Measurements from ENCODE around the gene ALG12.

The ALG12 gene

DNA sequence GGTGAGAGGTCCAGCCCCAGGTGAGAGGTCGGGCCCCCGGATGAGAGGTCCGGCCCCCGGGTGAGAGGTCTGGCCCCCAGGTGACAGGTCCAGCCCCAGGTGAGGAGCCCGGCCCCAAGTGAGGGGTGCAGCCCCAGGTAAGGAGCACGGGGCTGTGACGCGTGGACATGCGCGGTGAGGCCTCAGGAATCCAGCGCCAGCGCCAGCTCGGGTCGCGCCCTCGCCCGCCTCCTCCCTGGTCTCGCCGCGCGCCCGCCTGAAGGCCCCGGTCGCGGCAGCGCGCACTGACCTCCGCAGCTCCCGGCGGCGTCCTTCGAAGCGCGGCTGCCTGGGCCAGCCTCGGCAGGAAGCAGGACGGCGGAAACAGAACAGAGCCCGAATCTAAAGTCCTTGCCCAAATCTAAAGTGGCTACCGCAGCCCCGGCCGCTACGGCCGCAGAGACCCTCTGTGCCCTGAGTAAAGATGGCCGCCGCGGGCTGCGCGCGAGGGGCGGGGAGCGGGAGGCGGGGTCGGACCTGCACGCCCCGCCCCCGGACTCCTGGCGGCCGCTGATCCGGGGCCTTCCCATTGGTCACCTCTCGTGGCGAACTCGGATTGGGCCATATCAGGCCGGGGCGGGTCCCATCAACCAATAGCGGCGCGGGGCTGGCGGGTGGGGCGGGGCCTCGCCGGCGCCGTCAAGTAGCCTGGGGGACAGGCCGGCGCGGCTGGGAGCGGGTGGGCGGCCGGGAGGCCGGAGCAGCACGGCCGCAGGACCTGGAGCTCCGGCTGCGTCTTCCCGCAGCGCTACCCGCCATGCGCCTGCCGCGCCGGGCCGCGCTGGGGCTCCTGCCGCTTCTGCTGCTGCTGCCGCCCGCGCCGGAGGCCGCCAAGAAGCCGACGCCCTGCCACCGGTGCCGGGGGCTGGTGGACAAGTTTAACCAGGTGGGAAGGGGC, at the start of gene ALG12, which contains the start of gene CRELD2:
ALG12 (minus strand) TSS at position 465 of the 937 bp plus-strand sequence. CDS start 4,673 bp downstream, outside the sequence.
CRELD2 (plus strand) TSS at position 661 of the 937 bp plus-strand sequence; CDS start at position 797, 136 bp downstream.
- peak; percentile 95 for DNase-seq

DNA sequence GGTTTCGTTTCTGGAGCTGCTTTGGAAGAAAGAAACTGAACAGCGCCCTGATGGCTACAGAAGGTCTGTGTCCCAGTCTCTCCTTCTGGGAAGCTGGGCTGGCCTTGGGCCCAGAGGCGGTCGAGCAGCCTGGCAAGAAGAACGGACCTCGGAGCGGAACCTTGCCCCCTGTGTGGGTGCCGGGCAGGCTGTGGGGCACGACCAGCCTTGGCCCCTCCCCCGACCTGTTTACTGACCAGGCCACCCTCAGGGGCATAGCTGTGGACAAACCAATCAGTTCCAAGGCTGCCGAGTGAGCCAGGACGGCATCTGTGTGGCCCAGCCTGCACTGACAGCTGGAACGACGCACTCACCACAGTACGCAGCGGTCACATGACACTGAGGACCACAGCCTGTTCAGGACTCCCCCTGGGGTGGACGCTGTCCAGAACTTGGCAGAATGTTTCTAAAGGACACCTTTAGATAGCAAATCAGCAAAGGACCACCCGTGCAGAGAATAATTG, 49.5 kb upstream of the ALG12 start:
- no peak for DNase-seq

DNA sequence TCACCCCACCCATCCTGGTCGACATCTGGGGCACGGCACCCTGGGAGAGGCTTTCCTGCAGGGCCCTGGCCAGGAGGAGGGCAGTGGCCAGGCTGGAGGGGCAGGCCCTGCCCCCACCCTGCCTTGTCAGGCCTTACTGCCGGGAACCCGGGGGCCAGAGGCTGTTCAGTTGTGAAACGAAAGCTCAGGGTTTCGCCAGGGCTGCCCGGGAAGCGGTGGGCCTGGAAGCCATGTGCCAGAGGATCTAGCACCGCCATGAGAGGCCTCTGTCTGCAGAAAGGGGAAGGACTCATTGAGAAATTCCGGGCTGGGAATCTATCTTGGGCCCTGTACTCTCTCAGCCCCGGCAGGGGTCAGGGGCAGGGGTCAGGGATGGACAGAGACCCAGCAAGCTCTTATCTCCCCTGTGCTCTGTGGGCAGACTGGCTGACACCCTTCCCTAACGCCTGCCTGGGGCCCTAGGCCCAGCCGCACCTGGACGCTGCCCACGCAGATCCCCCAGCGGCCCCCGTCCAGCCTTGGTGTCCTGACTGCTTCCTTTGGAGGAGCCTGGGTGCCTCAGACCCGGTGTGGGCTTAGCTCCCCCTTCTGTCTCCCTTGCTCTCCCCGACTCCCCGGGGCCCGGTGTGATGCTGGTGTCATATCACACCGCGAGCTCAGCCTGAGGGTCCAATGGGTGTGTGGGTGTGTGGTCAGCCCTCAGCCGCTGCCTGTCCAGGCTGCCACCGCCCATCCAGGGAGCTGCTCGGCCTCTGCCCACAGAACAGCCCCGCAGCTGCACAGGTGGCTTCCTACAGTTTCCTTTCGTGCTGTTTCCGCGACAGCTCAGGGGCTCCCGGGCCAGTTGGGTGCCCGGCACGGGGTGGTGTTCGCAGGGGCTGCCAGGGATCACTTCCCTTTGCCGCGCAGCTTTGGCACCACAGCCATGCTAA, 48.8 kb upstream of the ALG12 start:
- DNase-seq: peak; percentile 52

DNA sequence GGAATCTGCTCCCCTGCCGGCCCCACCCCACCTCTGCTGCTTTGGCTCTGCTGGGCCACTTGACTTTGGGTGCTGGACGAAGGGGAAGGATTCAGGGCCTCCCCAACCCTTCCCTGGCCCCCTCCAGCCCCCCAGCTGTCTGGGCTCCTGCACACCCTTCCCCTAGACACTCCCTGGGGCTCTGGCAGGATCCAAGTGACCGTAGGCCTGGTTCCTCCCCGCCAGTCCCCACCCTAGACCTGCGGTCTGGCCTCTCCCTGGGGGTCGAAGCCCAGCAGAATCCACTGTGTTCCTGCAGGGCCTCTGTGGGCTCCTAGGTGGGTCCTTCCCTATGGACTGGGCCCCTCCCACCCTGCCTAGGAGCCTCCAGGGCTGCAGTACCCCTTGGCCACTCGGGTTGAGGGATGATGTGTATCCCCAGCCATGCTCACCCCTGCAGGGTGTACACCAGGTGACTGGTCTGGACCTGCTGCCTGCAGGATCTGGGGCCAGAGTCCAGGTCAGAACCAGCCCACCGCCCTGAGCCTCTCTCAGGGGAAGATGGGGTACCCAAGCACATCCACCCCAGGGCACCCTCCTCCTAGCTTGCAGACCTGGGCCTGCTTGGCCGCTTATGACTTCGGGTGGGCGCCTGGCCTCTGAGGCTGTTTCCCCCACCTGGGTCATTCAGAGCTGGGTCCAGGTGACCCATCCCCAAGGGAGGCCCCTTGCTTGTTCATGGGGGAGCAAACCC, 48.0 kb upstream of the ALG12 start:
- no peak for DNase-seq

DNA sequence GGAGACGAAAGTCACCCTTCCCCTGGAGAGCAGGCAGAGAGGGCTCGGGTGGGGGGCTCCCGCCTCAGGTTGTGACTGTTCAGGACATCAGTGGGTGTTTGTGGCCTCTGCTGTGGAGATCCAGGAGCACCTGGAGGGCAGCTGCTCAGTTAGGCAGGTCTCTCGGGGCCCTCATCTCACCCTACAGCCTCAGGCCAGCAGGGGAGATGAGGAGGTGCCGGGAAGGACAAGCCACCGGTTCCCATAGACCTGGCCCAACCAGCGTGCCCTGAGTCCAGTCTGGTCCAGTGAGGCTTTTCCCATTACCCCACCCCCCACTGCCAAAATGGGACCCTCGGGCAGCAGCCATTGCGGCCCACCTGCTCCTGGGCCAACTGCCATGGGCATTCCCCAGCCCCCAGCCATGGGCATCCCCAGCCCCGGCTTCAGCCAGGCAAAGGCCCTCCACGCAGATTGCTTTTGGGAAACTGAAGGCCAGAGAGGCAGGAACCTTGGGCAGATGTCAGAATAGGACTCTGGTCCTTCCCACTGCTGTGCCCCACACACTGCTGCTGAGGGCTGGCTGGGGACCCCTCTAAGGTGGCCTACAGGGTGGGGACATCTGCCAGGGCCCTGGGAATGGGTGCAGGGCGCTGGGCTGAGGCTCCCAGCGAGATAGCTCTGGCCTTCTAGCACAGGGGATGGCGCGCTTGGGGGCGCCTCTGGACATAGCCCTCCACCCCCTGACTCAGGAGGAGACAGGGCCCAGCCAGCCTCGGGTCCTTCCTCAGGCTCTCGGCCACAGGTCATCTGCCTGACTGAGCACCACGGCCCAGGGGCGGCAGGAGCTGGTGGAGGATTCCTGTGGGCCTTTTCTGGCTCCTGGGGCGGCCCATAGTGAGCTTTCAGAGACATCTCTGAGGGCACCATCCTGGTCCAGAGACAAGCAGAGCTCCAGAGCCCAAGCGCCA, 47.1 kb upstream of the ALG12 start:
- DNase-seq: peak; percentile 56

DNA sequence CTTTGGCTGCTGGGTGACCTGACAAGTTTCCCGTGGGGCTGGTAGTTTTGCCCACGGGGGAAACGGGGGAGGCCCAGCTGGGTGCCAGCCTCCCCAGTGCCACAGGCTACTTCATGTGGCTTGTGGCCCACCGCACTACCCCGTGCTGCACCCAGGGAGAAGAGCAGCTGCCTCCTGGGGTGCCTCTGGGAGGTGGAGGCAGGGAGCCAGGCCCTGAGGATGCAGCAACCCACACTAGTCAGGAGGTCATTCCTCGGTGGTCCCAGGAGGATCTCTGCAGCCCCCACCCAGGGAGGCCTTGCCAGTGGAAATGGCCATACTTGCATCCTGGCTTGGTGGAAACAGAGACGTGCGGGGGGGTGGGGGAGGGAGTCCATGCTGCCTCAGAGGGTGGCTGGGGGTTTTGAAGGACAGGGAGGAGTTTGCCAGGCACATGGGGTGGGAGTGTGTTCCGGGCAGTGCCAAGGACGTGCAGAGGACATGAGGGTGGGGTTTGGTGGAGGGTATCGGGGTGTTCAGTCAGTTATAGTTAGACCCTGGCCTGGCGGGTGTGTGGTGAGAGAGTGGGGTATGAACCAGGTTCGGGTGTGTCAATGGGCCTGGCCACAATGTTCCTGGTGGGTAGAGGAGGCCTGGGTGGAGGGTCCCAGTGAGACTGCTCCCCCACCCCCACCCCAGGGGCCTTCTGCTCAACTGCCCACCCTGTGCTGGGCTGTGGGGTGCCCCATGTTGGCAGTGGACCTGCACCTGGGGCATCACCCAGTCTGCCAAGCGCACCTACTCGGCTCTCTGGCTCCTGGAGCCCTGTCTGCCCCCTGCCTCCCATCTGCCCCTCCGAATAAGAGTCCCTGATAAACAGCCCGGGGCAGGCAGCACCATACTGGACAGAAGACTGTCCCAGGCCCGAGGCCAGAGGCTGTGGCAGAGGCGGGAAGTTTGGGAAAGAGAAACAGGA, 46.2 kb upstream of the ALG12 start:
- DNase-seq: peak; percentile 52

DNA sequence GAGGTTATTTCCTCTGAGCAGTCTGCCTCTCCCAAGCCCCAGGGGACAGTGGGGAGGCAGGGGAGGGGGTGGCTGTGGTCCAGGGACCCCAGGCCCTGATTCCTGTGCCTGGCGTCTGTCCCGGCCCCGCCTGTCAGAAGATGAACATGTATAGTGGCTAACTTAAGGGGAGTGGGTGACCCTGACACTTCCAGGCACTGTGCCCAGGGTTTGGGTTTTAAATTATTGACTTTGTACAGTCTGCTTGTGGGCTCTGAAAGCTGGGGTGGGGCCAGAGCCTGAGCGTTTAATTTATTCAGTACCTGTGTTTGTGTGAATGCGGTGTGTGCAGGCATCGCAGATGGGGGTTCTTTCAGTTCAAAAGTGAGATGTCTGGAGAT, 45.4 kb upstream of the ALG12 start:
- DNase-seq: peak; percentile 31

DNA sequence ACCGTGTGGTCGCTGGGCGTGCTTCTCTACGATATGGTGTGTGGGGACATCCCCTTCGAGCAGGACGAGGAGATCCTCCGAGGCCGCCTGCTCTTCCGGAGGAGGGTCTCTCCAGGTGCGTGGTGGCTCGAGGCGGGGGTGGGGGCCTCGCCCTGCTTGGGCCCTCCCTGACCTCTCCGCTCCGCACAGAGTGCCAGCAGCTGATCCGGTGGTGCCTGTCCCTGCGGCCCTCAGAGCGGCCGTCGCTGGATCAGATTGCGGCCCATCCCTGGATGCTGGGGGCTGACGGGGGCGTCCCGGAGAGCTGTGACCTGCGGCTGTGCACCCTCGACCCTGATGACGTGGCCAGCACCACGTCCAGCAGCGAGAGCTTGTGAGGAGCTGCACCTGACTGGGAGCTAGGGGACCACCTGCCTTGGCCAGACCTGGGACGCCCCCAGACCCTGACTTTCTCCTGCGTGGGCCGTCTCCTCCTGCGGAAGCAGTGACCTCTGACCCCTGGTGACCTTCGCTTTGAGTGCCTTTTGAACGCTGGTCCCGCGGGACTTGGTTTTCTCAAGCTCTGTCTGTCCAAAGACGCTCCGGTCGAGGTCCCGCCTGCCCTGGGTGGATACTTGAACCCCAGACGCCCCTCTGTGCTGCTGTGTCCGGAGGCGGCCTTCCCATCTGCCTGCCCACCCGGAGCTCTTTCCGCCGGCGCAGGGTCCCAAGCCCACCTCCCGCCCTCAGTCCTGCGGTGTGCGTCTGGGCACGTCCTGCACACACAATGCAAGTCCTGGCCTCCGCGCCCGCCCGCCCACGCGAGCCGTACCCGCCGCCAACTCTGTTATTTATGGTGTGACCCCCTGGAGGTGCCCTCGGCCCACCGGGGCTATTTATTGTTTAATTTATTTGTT, 44.8 kb upstream of the ALG12 start:
- DNase-seq: peak; percentile 38

DNA sequence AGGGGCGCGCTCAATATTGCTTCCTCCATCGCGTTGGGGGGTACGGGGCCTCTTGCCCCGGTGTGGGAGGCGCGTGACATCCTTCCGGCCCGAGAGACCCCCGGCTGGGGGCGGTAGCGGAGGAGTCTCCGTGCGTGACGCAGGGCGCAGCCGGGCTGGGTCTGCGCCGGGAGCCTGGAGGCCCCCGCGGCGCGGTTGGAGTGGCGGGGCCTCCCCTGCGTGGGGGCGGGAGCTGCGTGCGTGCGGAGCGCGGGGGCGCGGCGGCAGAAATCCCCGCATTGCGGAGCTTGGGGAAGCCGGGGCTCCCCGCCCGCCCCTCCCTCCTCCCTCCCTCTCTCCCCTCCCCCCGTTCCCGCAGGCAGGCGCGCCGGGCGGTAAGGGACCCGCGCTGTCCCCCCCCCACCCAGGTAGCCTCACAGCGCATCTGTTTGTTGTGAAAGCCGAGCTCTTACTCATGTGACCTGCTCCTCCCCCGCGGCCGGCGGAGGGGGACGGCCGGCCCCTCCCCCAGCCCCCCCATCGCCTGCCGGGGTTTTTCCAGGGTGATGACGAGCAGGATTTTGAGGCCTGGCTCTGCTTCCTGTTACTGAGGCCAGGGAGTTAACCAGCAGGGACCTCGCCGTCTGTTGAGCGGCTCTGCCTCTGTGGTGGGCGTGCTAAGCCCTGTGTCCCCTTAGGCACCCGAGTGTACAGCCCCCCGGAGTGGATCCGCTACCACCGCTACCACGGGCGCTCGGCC, 43.9 kb upstream of the ALG12 start:
- peak; percentile 88 for DNase-seq

DNA sequence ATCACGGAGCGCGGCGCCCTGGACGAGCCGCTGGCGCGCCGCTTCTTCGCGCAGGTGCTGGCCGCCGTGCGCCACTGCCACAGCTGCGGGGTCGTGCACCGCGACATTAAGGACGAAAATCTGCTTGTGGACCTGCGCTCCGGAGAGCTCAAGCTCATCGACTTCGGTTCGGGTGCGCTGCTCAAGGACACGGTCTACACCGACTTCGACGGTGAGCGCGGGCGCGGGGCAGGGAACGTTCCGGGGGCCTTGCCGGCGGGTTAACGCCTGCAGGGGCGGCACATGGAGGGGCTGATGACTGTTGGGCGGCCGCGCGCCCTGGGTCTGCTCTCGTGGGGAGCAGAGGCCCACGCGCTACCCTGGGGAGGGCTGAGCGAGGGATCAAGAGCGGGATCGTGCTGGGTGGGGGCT, 43.4 kb upstream of the ALG12 start:
- peak; percentile 60 for DNase-seq

DNA sequence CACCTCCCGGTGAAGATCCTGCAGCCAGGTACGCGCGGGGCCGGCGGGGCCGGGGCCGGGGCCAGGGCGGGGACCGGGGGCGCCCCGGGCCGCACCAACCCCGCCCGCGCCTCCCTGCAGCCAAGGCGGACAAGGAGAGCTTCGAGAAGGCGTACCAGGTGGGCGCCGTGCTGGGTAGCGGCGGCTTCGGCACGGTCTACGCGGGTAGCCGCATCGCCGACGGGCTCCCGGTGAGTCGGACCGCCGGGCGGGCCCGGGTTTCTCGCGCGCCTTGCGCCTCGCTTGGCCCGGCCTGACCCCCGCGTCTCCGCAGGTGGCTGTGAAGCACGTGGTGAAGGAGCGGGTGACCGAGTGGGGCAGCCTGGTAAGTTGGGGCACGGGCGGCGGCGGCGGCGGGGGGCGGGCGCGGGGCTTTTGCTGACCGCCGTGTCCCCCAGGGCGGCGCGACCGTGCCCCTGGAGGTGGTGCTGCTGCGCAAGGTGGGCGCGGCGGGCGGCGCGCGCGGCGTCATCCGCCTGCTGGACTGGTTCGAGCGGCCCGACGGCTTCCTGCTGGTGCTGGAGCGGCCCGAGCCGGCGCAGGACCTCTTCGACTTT, 42.9 kb upstream of the ALG12 start:
- DNase-seq: peak; percentile 64

DNA sequence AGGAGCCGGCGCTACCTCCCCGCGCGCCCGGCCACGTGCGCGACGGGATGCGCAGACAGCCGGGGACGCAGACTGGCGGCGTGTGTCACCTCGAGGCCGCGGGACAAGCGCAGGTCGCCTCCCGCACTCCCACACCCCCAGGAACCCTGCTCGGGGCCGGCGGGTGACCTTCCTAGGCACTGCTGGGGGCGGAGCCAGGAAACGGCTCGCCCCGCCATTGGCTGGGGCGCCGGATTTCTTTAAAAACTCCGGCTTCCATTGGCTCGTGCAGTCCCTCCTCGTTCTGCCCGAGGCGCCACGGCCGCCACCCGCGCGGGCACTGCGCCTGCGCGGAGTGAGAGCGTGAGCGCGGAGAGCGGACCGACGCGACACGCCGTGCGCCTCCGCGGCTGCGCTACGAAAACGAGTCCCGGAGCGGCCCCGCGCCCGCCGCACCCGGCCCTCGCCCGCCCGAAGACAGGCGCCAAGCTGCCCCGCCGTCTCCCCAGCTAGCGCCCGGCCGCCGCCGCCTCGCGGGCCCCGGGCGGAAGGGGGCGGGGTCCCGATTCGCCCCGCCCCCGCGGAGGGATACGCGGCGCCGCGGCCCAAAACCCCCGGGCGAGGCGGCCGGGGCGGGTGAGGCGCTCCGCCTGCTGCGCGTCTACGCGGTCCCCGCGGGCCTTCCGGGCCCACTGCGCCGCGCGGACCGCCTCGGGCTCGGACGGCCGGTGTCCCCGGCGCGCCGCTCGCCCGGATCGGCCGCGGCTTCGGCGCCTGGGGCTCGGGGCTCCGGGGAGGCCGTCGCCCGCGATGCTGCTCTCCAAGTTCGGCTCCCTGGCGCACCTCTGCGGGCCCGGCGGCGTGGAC, 42.1 kb upstream of the ALG12 start, which contains the start of gene PIM3:
PIM3 (plus strand) TSS at position 614 of the 846 bp plus-strand sequence; CDS start at position 790, 176 bp downstream.
- DNase-seq: peak; percentile 91

DNA sequence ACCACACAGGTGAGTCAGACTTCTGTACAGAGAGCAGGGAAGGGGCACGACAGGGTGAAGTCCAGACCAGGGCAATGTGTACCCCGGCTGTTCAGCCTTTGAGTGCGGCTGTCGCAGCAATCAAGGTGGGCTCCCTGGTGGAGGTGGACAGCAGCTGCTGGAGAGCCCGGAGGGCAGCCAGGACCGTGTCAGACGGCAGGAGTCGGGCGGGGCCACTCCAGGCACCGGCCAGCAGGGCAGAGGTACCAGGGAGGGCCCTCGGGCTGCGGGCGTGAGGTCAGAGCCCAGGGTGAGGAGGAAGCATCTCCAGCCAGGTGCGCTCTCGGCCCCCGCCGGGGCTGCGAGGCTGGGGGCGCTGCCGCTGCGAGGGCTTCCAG, 41.5 kb upstream of the ALG12 start:
- no peak for DNase-seq

DNA sequence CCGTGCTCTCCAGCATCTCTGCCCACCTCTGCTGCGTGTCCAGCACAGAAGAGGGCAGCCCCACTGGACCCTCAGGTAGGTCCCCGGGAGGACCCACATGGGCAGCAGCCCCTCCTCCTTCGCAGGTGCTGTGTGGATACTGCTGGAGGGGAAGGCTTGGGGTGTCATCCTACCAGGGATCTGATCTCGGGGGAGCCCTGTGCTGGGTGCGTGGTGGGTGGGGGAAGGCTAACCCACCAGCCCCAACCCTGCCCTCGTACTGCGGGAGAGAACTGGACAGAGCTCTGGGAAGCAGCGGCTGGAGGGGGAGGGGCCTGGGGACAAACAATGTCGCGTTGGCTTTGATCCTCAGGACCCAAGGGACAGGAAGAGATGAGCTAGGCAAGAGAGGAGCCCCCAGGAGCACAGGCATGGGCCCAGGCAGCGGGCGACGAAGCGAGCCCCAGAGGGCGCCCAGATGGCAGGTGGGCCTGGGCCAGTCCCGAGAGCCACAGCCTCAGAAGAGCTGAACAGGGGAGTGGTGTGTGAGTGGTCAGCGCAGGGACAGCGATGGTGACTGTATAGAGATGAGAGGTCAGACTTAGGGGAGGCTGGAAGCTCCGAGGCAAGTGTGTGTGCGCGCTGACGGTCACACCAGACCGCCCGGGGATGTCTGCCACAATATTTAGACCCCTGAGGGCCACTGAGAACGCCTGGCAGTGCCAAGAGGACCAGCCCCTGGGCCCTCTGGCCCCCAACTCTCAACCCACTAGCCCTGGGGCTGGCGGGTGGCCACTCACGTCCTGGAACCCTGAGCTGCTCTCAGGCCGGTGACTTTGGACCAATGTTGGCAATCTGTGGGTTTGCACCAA, 40.9 kb upstream of the ALG12 start:
- no peak for DNase-seq

DNA sequence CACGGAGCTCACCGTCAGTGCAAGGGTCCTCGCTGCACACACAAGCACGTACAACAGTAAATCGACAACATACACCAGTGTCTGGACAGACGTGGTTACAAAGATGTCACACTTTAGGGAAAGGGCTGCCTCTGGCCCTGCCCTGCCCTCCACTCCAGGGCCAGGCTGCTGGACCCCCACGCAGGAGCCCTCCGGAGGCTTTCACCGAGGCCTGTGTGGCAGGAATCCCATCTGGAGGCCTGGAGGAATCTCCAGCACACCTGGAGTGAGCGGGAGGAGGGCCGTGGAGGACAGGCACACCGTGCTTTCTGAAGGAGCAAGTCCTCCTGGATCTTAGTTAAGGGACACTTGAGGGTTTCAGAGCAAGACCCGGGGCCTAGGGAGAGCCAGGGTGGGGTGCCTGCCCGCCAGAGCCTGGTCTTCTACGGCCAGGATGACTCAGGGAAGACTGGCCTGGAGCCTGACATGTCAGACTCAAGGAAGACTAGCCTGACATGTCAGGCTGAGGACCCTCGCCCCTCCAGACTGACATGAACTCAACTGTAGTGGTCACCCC, 40.2 kb upstream of the ALG12 start:
- DNase-seq: no peak

Data from activated T-cell treated with anti-CD3 and anti-CD28 coated beads, Interleukin-2, amount 50 U/mL, for 1 hour (primary cell).